ENCODE measurements around the gene AMPD2. TPM values are rescaled to one million over a fixed set of nuclear protein-coding genes. Genes with fewer than 3 reads are reported as not detected.

Gene AMPD2
- total and polyA plus RNA-seq, 10 donors = 25.2 to 193 (median 143) TPM

- intact Hi-C loops (cut with DNase I; ENCODE audit: low total_unique reads) = no loop called here
- WGBS, 5 donors = 0 to 1% (median 0%) methylated on average over 8 to 18 of the region's 18 CpGs
Observed at GRCh38 chr1:109620841-109621286, 1.2 kb downstream of the AMPD2 start.

DNA sequence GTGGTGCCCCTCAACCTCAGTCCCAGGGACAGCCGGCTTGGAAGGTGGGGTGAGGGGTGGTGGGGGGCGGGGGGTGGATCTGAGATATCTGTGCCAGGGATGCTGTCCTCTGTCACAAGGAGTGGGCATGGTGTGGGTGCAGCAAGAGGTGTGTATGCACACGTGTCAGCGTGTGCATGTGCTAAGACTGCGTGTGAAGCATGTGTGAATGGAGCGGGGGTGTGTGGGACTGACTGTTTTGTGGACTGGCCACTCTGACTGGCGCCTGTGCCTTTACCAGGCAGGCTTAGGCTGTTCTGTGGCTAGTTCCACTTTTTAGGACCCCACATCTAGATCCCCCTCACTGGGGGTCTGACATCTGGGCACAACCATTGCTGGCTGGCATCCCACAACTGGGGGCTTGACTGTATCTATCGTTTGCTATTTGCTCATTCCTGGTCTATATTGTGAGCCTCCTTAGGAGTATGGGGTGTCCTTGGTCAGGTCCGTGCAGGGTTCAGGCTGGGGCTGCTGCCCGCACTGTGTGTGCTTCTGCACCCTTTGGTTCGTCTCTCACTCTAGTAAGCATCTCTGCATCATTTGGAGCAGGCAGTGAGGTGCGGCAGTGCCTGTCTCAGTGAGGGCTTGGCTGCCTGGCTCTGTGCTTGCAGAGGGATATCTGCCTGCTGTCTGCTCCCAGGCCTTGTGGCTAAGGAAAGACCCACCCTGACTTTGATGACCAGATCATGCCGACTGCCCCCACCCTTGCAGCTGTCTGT is 1.9 kb downstream of the AMPD2 start:
- TF ChIP-seq POLR2AphosphoS5 (IDR thresholded peaks at IDR 0.05) = no peak
- TF ChIP-seq CTCF (IDR thresholded peaks at IDR 0.05 in 8 of 11, conservative IDR thresholded peaks at IDR 0.05 in 3 of 11) = no peak
- no peak for TF ChIP-seq POLR2A (IDR thresholded peaks at IDR 0.05)
- Histone ChIP-seq H3K27me3 (replicated peaks in 1 of 7) (no peaks in the 10 kb centered on the region), H3K27ac (peak overlapping the region; percentile 2 to 98 (median 88)), H3K4me3 (peak overlapping the region; percentile 66 to 84 (median 70)), H3K36me3 (peaks cover 0 to 17% (median 10%) of the 10 kb centered on the region in 6 donors), H3K4me1 (peaks cover 35 to 93% (median 74%) of the 10 kb centered on the region in 6 donors), H3K9me3 (no peaks in the 10 kb centered on the region)
- WGBS, 5 donors = 25 to 34% (median 30%) methylated on average over 11 to 13 of the region's 13 CpGs
- no peak for DNase-seq
- intact Hi-C loops (cut with DNase I; ENCODE audit: low total_unique reads) = no loop called here

More at GRCh38 chr1:109620841-109621286, 1.2 kb downstream of the AMPD2 start:
- H3K4me1 ChIP-seq = peaks cover 35 to 100% (median 81%) of the 10 kb centered on the region in 6 donors
- peaks cover 0 to 10% (median 4%) of the 10 kb centered on the region in 6 donors for H3K36me3 ChIP-seq
- H3K27me3 ChIP-seq (replicated peaks in 1 of 7) = no peaks in the 10 kb centered on the region
- H3K9me3 ChIP-seq = no peaks in the 10 kb centered on the region
- peak; percentile 100 for DNase-seq
- TF ChIP-seq POLR2A (IDR thresholded peaks at IDR 0.05) (no peak), CTCF (IDR thresholded peaks at IDR 0.05 in 8 of 11, conservative IDR thresholded peaks at IDR 0.05 in 3 of 11) (peak in 1 of 11 experiments; percentile 27), POLR2AphosphoS5 (IDR thresholded peaks at IDR 0.05) (peak; percentile 85 to 90 (median 88))
- peak overlapping the region; percentile 66 to 84 (median 70) for H3K4me3 ChIP-seq
- peak overlapping the region; percentile 66 to 98 (median 88) for H3K27ac ChIP-seq

DNA sequence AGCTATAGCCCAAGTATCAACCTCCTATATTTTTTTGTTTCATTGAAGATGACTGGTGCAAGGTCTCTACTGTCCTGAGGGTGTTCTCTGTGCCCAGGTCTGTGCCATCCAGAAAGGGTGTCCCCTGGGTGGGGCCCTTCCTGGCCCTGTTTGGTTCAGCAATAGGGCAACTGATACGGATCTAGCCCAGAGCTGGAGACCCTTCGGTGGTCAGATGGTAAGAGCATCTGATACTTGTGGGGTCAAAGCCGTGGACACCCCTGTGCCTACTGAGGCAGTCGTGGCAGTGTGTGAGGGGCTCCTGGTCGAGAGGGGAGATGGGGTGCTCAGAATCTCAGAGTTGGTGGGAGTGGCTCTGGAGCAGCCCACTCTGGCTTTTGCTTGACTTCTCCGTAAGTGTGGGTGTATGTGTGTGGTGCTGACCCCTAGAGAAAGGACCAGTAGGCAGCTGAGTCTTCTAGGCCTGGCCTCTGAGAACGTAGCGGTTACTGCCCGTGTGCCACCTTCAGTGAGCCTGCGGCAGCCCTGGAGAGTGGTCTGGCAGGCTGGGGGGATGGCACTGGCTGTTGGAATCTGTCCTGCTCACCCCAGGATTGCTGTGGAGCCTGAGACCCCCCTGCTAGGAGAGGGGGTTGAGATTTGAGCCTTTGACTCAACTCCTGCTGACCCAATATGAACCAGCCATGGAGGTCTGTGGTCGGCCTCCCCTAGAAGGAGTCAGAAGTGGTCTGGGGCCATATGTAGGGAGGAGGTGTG is 2.7 kb downstream of the AMPD2 start:
- no peak for DNase-seq
- TF ChIP-seq CTCF (IDR thresholded peaks at IDR 0.05 in 8 of 11, conservative IDR thresholded peaks at IDR 0.05 in 3 of 11) (no peak), POLR2A (IDR thresholded peaks at IDR 0.05) (no peak)
- intact Hi-C loops (cut with DNase I; ENCODE audit: low total_unique reads) = no loop called here
- no peaks in the 10 kb centered on the region for H3K27me3 ChIP-seq (replicated peaks in 1 of 7)
- H3K4me3 ChIP-seq = peak overlapping the region in 5 of 8 donors; percentile 68 to 76 (median 73)
- WGBS, 5 donors = 77 to 92% (median 78%) methylated on average over 5 to 11 of the region's 11 CpGs
- H3K4me1 ChIP-seq = peaks cover 35 to 86% (median 70%) of the 10 kb centered on the region in 6 donors
- no peaks in the 10 kb centered on the region for H3K9me3 ChIP-seq
- H3K36me3 ChIP-seq = peaks cover 0 to 25% (median 18%) of the 10 kb centered on the region in 6 donors
- peak overlapping the region in 7 of 8 donors; percentile 2 to 98 (median 86) for H3K27ac ChIP-seq

Measured in spleen (tissue), 11 donors.